Measurements from ENCODE around the gene KRTAP10-3.

KRTAP10-3 gene

GRCh38 chr21:44512496-44513388 lies 45.9 kb downstream of the KRTAP10-3 start:
- WGBS, 2 experiments (ENCODE audit: insufficient coverage in 2 of 2) = 86 to 91% methylated on average over 16 to 20 of the region's 21 CpGs
- Histone ChIP-seq H3K4me3 (ENCODE audit: extremely low read depth, insufficient read depth, low read length, poor library complexity, severe bottlenecking) (no peak overlapping the region), H3K36me3 (ENCODE audit: control insufficient read depth, insufficient read depth, low read length) (no peaks in the 10 kb centered on the region), H3K4me1 (ENCODE audit: control insufficient read depth, insufficient read depth, low read length, poor library complexity, severe bottlenecking) (peaks cover 2% of the 10 kb centered on the region), H3K9me3 (ENCODE audit: control insufficient read depth, low read length) (no peaks in the 10 kb centered on the region), H3K27ac (ENCODE audit: low read depth, low read length, severe bottlenecking) (no peak overlapping the region)

DNA sequence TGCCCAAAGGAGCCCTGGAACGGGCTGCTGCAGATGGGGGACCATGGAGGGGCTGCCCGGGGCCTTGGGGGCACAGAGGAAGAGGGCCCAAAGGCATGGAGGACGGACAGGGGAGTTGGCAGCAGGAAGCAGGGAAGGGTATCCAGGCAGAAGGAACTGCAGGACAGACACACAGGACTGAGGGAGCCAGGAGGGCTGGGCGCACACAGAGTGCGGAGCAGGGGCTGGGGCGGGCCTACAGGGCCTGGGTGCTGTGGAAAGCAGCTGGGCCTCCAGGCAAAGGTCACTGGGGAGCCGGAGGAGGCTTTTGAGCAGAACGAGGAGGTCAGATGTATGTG lies 46.7 kb downstream of the KRTAP10-3 start:
- no peaks in the 10 kb centered on the region for H3K36me3 ChIP-seq (ENCODE audit: control insufficient read depth, insufficient read depth, low read length)
- 88 to 93% methylated on average over 8 of the region's 8 CpGs for WGBS, 2 experiments (ENCODE audit: insufficient coverage in 2 of 2)
- no peak overlapping the region for H3K27ac ChIP-seq (ENCODE audit: low read depth, low read length, severe bottlenecking)
- H3K4me1 ChIP-seq (ENCODE audit: control insufficient read depth, insufficient read depth, low read length, poor library complexity, severe bottlenecking) = peaks cover 2% of the 10 kb centered on the region
- no peaks in the 10 kb centered on the region for H3K9me3 ChIP-seq (ENCODE audit: control insufficient read depth, low read length)
- H3K4me3 ChIP-seq (ENCODE audit: extremely low read depth, insufficient read depth, low read length, poor library complexity, severe bottlenecking) = no peak overlapping the region

DNA sequence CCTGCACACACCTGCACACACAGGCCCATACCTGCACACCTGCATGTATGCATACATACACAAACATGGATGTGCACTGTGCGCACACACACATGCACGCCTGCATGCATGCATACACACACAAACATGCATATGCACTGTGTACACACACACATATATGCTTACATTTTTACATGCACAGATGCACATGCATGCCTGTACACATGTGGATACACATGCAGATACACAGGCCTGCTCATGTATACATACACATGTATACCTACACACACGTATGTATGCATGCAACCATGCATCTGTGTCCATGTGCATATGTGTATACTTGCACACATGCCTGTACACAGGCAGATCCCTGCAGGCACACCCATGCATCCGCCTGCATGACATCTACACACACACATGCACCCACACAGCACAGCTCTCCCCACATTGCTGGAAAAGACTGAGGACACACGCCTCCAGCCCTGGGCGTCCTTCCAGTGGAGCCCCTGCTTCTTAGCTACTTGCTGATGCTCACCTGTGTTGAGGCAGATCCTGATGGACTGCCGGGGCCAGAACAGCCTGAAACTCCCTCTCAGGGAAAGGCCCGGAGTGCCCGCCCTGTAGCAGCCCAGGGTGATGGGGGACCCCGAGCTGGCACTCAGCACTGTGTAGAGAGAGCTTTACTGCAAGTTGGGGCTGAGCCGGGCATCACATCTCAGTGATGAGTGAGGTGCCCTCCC lies 47.2 kb downstream of the KRTAP10-3 start:
- H3K36me3 ChIP-seq (ENCODE audit: control insufficient read depth, insufficient read depth, low read length) = no peaks in the 10 kb centered on the region
- no peak overlapping the region for H3K27ac ChIP-seq (ENCODE audit: low read depth, low read length, severe bottlenecking)
- 89 to 92% methylated on average over 7 to 11 of the region's 11 CpGs for WGBS, 2 experiments (ENCODE audit: insufficient coverage in 2 of 2)
- peaks cover 2% of the 10 kb centered on the region for H3K4me1 ChIP-seq (ENCODE audit: control insufficient read depth, insufficient read depth, low read length, poor library complexity, severe bottlenecking)
- no peaks in the 10 kb centered on the region for H3K9me3 ChIP-seq (ENCODE audit: control insufficient read depth, low read length)
- no peak overlapping the region for H3K4me3 ChIP-seq (ENCODE audit: extremely low read depth, insufficient read depth, low read length, poor library complexity, severe bottlenecking)

- Histone ChIP-seq H3K27ac (ENCODE audit: low read depth, low read length, severe bottlenecking) (no peak overlapping the region), H3K9me3 (ENCODE audit: control insufficient read depth, low read length) (no peaks in the 10 kb centered on the region), H3K4me1 (ENCODE audit: control insufficient read depth, insufficient read depth, low read length, poor library complexity, severe bottlenecking) (peaks cover 2% of the 10 kb centered on the region), H3K4me3 (ENCODE audit: extremely low read depth, insufficient read depth, low read length, poor library complexity, severe bottlenecking) (peak overlapping the region; percentile 11), H3K36me3 (ENCODE audit: control insufficient read depth, insufficient read depth, low read length) (no peaks in the 10 kb centered on the region)
- 17% methylated on average over 34 to 36 of the region's 36 CpGs for WGBS, 2 experiments (ENCODE audit: insufficient coverage in 2 of 2)
Measured at GRCh38 chr21:44510508-44511218, 47.9 kb downstream of the KRTAP10-3 start.

- Histone ChIP-seq H3K9me3 (ENCODE audit: control insufficient read depth, low read length) (no peaks in the 10 kb centered on the region), H3K36me3 (ENCODE audit: control insufficient read depth, insufficient read depth, low read length) (no peaks in the 10 kb centered on the region), H3K4me3 (ENCODE audit: extremely low read depth, insufficient read depth, low read length, poor library complexity, severe bottlenecking) (no peak overlapping the region), H3K4me1 (ENCODE audit: control insufficient read depth, insufficient read depth, low read length, poor library complexity, severe bottlenecking) (peaks cover 2% of the 10 kb centered on the region), H3K27ac (ENCODE audit: low read depth, low read length, severe bottlenecking) (no peak overlapping the region)
- WGBS, 2 experiments (ENCODE audit: insufficient coverage in 2 of 2) = 58 to 66% methylated on average over 15 to 18 of the region's 18 CpGs
Measured at GRCh38 chr21:44510109-44510507, 48.5 kb downstream of the KRTAP10-3 start.

GRCh38 chr21:44509539-44509938 lies 49.1 kb downstream of the KRTAP10-3 start:
- Histone ChIP-seq H3K4me1 (ENCODE audit: control insufficient read depth, insufficient read depth, low read length, poor library complexity, severe bottlenecking) (peaks cover 2% of the 10 kb centered on the region), H3K9me3 (ENCODE audit: control insufficient read depth, low read length) (no peaks in the 10 kb centered on the region), H3K27ac (ENCODE audit: low read depth, low read length, severe bottlenecking) (no peak overlapping the region), H3K36me3 (ENCODE audit: control insufficient read depth, insufficient read depth, low read length) (no peaks in the 10 kb centered on the region), H3K4me3 (ENCODE audit: extremely low read depth, insufficient read depth, low read length, poor library complexity, severe bottlenecking) (no peak overlapping the region)
- 87 to 94% methylated on average over 11 to 12 of the region's 12 CpGs for WGBS, 2 experiments (ENCODE audit: insufficient coverage in 2 of 2)

- Histone ChIP-seq H3K9me3 (ENCODE audit: control insufficient read depth, low read length) (no peaks in the 10 kb centered on the region), H3K4me3 (ENCODE audit: extremely low read depth, insufficient read depth, low read length, poor library complexity, severe bottlenecking) (no peak overlapping the region), H3K27ac (ENCODE audit: low read depth, low read length, severe bottlenecking) (no peak overlapping the region), H3K36me3 (ENCODE audit: control insufficient read depth, insufficient read depth, low read length) (no peaks in the 10 kb centered on the region), H3K4me1 (ENCODE audit: control insufficient read depth, insufficient read depth, low read length, poor library complexity, severe bottlenecking) (peaks cover 2% of the 10 kb centered on the region)
- 91 to 93% methylated on average over 22 of the region's 30 CpGs for WGBS, 2 experiments (ENCODE audit: insufficient coverage in 2 of 2)
Measured at GRCh38 chr21:44508711-44509445, 49.7 kb downstream of the KRTAP10-3 start.

GRCh38 chr21:44508426-44508710 lies 50.2 kb downstream of the KRTAP10-3 start:
- Histone ChIP-seq H3K36me3 (ENCODE audit: control insufficient read depth, insufficient read depth, low read length) (no peaks in the 10 kb centered on the region), H3K9me3 (ENCODE audit: control insufficient read depth, low read length) (no peaks in the 10 kb centered on the region), H3K27ac (ENCODE audit: low read depth, low read length, severe bottlenecking) (no peak overlapping the region), H3K4me1 (ENCODE audit: control insufficient read depth, insufficient read depth, low read length, poor library complexity, severe bottlenecking) (peaks cover 2% of the 10 kb centered on the region), H3K4me3 (ENCODE audit: extremely low read depth, insufficient read depth, low read length, poor library complexity, severe bottlenecking) (no peak overlapping the region)
- 85 to 98% methylated on average over 9 of the region's 9 CpGs for WGBS, 2 experiments (ENCODE audit: insufficient coverage in 2 of 2)

All from mesodermal cell (in vitro differentiated cells).